ENCODE data around the gene CEP126.

DNA sequence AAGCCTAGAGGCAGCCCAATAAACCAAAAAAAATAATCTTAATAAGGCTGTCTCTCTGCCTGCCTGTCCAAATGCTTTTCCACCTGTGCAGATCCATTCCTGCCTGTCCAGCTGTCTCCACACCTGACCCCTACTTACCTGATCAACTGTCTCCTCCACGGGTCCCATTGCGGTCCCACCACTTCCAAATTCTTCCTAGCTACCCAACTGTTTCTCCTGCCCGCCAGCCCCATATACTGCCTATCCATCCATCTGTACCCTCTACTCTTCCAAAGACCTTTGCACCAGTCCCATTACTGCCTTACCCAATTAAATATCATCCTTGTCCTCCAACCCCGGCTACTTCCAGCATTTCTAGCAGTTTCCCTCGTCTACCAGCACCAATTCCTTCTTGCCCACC, 40.9 kb downstream of the CEP126 start:
- TF ChIP-seq CTCF (IDR thresholded peaks at IDR 0.05; ENCODE audit: insufficient read depth, low read depth, low read length) (no peak), EZH2 (IDR thresholded peaks at IDR 0.05; ENCODE audit: insufficient read depth, low read length) (no peak)

Measured in astrocyte (in vitro differentiated cells and primary cell).